ENCODE results near the gene IFI44. TPM values are rescaled to one million over a fixed set of nuclear protein-coding genes. Genes with fewer than 3 reads are reported as not detected.

IFI44 gene
- total and polyA plus RNA-seq, 2 donors (not counting 1 experiment from before 2014, with no cell fraction given) = 13.7 to 28.9 TPM

- H3K36me3 ChIP-seq (ENCODE audit: control insufficient read depth, insufficient read depth, low read length) = no peaks in the 10 kb centered on the region
- H3K9ac ChIP-seq (ENCODE audit: insufficient read depth, low read length) = no peak overlapping the region
- H3K27ac ChIP-seq (ENCODE audit: insufficient read depth, low read length) = no peak overlapping the region
- H3K79me2 ChIP-seq (ENCODE audit: control insufficient read depth, insufficient read depth, low read length) = no peaks in the 10 kb centered on the region
- H3K4me2 ChIP-seq (ENCODE audit: extremely low read depth, insufficient read depth, low read length) = no peak overlapping the region
- H3K27me3 ChIP-seq (ENCODE audit: control insufficient read depth, insufficient read depth, low read length) = no peaks in the 10 kb centered on the region
- H3K4me3 ChIP-seq (replicated peaks in 1 of 4; ENCODE audit: control extremely low read depth in 1 of 4, insufficient read depth in 1 of 4, low read depth in 3 of 4, low read length in 4 of 4) = no peak overlapping the region
- no peak for DNase-seq (ENCODE audit: low read depth in 2 of 2)
- H4K20me1 ChIP-seq (ENCODE audit: control insufficient read depth, extremely low read depth, insufficient read depth, low read length) = no peaks in the 10 kb centered on the region
- no peaks in the 10 kb centered on the region for H3K9me3 ChIP-seq (ENCODE audit: control insufficient read depth, insufficient read depth, low read depth, low read length)
- no peak overlapping the region for H2AFZ ChIP-seq (ENCODE audit: low read length)
- no peak for TF ChIP-seq EZH2 (IDR thresholded peaks at IDR 0.05; ENCODE audit: low read length, missing control alignments)
- TF ChIP-seq CTCF (conservative IDR thresholded peaks at IDR 0.05 in 1 of 2, IDR thresholded peaks at IDR 0.05 in 1 of 2; ENCODE audit: low read depth in 1 of 2, low read length in 2 of 2) = no peak
- no peaks in the 10 kb centered on the region for H3K4me1 ChIP-seq (ENCODE audit: control insufficient read depth, extremely low read depth, insufficient read depth, low read length)
Observed at GRCh38 chr1:78641558-78641957, 8.1 kb upstream of the IFI44 start.

- no peak overlapping the region for H3K9ac ChIP-seq (ENCODE audit: insufficient read depth, low read length)
- TF ChIP-seq CTCF (conservative IDR thresholded peaks at IDR 0.05 in 1 of 2, IDR thresholded peaks at IDR 0.05 in 1 of 2; ENCODE audit: low read depth in 1 of 2, low read length in 2 of 2) = no peak
- no peaks in the 10 kb centered on the region for H3K4me1 ChIP-seq (ENCODE audit: control insufficient read depth, extremely low read depth, insufficient read depth, low read length)
- H2AFZ ChIP-seq (ENCODE audit: low read length) = no peak overlapping the region
- no peak for DNase-seq (ENCODE audit: low read depth in 2 of 2)
- H3K36me3 ChIP-seq (ENCODE audit: control insufficient read depth, insufficient read depth, low read length) = no peaks in the 10 kb centered on the region
- H3K4me3 ChIP-seq (replicated peaks in 1 of 4; ENCODE audit: control extremely low read depth in 1 of 4, insufficient read depth in 1 of 4, low read depth in 3 of 4, low read length in 4 of 4) = no peak overlapping the region
- no peaks in the 10 kb centered on the region for H3K9me3 ChIP-seq (ENCODE audit: control insufficient read depth, insufficient read depth, low read depth, low read length)
- H3K27ac ChIP-seq (ENCODE audit: insufficient read depth, low read length) = no peak overlapping the region
- H3K79me2 ChIP-seq (ENCODE audit: control insufficient read depth, insufficient read depth, low read length) = no peaks in the 10 kb centered on the region
- no peaks in the 10 kb centered on the region for H4K20me1 ChIP-seq (ENCODE audit: control insufficient read depth, extremely low read depth, insufficient read depth, low read length)
- no peak overlapping the region for H3K4me2 ChIP-seq (ENCODE audit: extremely low read depth, insufficient read depth, low read length)
- no peaks in the 10 kb centered on the region for H3K27me3 ChIP-seq (ENCODE audit: control insufficient read depth, insufficient read depth, low read length)
Observed at GRCh38 chr1:78645723-78646122, 3.9 kb upstream of the IFI44 start.

GRCh38 chr1:78647238-78647637 is 2.4 kb upstream of the IFI44 start:
- H3K27ac ChIP-seq (ENCODE audit: insufficient read depth, low read length) = no peak overlapping the region
- H3K36me3 ChIP-seq (ENCODE audit: control insufficient read depth, insufficient read depth, low read length) = no peaks in the 10 kb centered on the region
- H4K20me1 ChIP-seq (ENCODE audit: control insufficient read depth, extremely low read depth, insufficient read depth, low read length) = no peaks in the 10 kb centered on the region
- H3K4me3 ChIP-seq (replicated peaks in 1 of 4; ENCODE audit: control extremely low read depth in 1 of 4, insufficient read depth in 1 of 4, low read depth in 3 of 4, low read length in 4 of 4) = no peak overlapping the region
- no peaks in the 10 kb centered on the region for H3K9me3 ChIP-seq (ENCODE audit: control insufficient read depth, insufficient read depth, low read depth, low read length)
- H3K4me1 ChIP-seq (ENCODE audit: control insufficient read depth, extremely low read depth, insufficient read depth, low read length) = no peaks in the 10 kb centered on the region
- TF ChIP-seq EZH2 (IDR thresholded peaks at IDR 0.05; ENCODE audit: low read length, missing control alignments) = no peak
- no peak for TF ChIP-seq CTCF (conservative IDR thresholded peaks at IDR 0.05 in 1 of 2, IDR thresholded peaks at IDR 0.05 in 1 of 2; ENCODE audit: low read depth in 1 of 2, low read length in 2 of 2)
- H3K9ac ChIP-seq (ENCODE audit: insufficient read depth, low read length) = no peak overlapping the region
- no peak overlapping the region for H3K4me2 ChIP-seq (ENCODE audit: extremely low read depth, insufficient read depth, low read length)
- H3K27me3 ChIP-seq (ENCODE audit: control insufficient read depth, insufficient read depth, low read length) = no peaks in the 10 kb centered on the region
- no peak overlapping the region for H2AFZ ChIP-seq (ENCODE audit: low read length)
- no peaks in the 10 kb centered on the region for H3K79me2 ChIP-seq (ENCODE audit: control insufficient read depth, insufficient read depth, low read length)
- no peak for DNase-seq (ENCODE audit: low read depth in 2 of 2)
